ENCODE results near the gene AP2A1.

GRCh38 chr19:49749771-49750170, 17.0 kb upstream of the AP2A1 start:
- TF ChIP-seq POLR2A (IDR thresholded peaks at IDR 0.05; ENCODE audit: low read depth, low read length) (no peak), POLR2AphosphoS5 (IDR thresholded peaks at IDR 0.05; ENCODE audit: low read depth, low read length) (no peak)

Measured in GM12892 (cell line).